NK-92 (cell line): Measurements from ENCODE around the gene RPF1.
"Not testable (repeated sequence)": the region's sequence is repeated elsewhere in the genome, so short reads cannot be mapped to it uniquely, and the experiment has no call there.

Experiments
- DNase-seq: peaks from one replicate; lab custom pipeline; 2025; ENCODE audit not compliant: unreplicated experiment; lab: John Stamatoyannopoulos, UW

The RPF1 gene

DNA sequence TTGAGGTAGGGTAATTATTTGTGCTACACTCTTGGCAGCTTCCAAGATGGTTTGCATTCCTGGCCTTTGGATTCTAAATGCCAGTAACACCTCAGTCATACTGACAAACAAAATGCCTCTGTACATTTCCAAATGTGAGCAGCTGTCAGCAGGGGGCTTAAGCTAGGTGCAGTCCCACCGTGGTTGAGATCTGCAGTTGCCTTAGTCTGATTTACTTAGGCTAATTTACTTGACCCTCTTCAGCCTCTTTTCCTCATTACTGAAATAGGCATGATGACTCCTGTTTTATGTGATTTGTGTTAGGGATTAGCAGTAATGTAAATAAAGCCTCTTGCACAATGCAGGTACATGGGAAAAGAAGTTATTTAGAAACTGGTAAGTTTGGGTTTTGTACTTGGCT is 13.7 kb downstream of the RPF1 start:
- DNase-seq, result no peak

DNA sequence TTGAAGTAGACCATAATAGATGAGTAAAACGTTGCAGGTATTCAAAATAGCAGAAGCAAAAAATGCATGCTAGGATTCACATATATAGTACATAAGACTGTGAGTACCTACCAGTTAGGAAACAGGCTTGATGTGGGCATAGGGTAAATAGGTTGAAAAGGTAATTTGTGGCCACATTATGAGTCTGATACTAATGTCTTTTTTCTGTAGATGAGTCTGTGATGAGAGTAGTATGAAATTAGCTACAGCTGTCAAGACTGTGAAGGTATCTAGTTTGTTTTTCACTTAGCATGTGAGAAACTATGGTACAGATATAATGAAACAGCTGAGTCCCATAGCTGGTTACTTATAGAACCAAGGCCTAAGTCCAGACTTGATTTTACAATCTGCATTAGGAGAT is 14.7 kb downstream of the RPF1 start:
- no peak for DNase-seq

DNA sequence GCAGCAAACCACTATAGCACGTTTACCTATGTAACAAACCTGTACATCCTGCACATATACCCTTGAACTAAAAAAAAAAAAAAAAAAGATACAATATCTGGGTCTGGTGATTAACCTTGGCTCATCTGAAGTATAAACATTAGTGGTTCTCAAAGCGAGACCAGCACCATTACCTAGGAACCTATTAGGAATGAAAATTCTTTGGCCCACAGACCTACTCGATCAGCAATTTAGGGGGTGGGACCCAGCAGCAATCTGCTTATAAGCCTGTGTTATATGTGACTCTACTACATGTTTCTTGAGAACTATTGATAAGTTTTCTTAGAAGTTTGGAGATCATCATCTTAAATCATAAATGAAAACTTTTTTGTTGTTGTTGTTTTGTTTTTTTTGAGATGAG is 17.4 kb downstream of the RPF1 start:
- no peak for DNase-seq

DNA sequence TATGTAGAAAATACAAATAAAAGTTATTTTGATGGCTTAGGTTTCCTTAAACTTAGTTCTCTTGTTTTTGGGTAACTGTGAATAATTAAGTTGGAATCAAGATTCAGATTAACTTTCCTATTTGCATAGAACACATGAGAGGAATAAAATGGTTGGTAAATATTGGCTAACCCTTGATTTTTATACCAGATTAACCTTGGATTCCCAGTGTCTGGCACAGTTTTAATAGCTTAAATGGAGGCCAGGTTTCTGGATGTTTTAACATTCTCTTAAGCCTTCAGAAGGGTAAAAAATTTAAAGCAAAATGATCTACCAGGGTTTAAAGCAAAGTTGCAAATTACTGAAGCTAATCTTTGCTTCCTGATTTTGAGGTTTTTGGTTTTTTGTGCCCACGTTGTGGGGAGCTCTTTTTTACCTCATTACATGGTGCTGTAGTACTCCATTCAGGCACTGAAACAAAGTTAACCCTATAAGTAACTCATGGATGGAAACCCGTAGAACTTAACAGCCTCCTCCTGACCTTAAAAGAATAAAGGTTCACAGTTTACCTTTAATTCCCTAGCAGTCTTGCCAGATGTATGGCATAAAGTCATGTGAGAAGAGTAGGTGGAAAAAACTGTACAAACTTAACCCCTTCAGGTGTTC is 18.7 kb downstream of the RPF1 start:
- DNase-seq, result no peak

DNA sequence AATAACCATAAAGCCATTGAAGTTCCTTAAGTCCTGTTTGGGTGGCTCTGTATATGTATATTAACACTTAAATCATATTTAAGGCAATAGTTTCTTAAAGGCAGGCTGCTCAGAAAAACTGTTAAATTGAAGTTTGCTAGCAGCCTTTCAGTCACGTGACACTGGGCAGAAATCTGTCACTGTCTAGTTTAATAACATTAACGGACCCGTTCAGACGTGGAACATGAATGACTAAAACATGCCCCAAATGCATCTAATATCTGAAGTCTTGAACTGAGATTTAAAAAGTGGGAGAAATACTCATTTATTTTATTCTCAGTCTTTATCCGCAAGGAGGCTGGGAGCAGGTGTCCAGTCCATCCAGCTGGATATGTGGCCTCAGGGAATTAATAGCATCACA is 23.9 kb downstream of the RPF1 start:
- DNase-seq, result no peak

GRCh38 chr1:84504580-84505492 is 25.8 kb downstream of the RPF1 start:
- no peak for DNase-seq

- no peak for DNase-seq
These were observed 26.5 kb downstream of the RPF1 start for GRCh38 chr1:84505493-84506001.

- peak; percentile 77 for DNase-seq
These were observed 27.1 kb downstream of the RPF1 start, which contains the start of the genes GNG5 and SPATA1 for GRCh38 chr1:84506002-84506728. Gene GNG5 (minus strand): TSS chr1:84506581. CDS start chr1:84506091, 490 bp downstream. Gene SPATA1 (plus strand): TSS chr1:84506386. CDS start chr1:84516360, 9,974 bp downstream.

DNA sequence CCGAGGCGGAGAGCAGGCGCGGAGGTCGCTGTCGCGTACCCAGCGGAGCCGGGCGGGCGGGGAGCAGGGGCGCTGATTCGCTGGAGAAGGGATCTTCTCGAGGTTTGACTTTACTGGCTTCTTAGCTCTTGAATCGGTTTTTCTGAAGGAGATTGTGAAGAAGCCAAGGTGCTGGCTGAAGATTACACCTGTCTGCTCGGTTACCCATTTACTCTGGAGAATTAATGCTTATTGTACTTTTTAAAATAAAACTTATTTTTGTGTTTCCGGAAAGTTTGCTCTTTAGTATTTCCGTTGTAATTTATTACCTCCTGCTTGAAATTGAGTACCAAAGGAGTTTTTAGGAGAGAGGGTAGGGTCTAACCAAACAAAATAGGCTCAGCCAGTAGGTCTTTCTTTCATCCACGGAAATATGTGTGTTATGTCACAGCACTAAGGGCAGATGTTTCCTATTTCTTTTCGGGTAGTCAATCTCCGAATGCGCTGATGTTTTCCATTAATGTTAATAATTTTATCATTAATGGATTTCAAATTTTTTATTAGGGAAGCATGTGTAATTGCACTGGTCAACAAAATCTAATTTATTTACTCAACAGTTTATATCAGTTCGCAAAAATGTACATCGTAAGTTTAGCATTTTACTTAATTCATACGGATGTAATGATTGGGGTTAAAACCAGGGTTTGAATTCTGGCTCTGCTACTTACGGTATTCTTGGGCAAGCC is 27.8 kb downstream of the RPF1 start:
- no peak for DNase-seq

GRCh38 chr1:84507887-84508286 is 28.8 kb downstream of the RPF1 start:
- not testable (repeated sequence) for DNase-seq

DNA sequence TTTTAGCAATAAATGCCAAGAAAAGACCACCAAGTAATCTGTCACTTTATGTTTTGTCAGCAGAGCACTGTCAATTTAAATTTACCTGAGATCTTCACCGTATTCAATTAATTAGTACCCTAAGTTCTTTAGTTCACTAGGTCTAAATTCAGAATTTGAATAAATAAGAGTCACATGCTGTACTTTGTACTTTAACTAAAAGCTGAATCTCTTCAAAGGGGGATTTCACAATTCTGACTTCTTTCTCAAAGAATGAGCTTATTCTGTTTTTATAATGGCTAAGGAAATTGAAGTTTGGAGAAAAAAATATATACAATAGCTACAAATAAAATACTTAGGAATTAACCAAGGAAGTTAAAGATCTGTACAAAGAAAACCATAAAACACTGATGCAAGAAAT is 29.4 kb downstream of the RPF1 start:
- no peak for DNase-seq

DNA sequence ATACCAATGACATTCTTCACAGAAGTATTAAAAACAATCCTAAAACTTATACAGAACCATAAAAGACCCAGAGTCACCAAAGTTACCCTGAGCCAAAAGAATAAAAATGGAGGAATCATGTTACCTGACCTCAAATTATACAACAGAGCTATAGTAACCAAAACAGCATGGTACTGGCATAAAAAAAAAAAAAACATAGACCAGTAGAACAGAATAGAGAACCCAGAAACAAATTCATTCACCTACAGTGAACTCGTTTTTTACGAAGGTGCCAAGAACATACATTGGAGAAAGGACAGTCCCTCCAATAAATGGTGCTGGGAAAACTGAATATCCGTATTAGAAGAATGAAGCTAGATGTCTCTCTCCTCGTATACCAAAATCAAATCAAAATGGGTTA is 30.0 kb downstream of the RPF1 start:
- DNase-seq, result no peak

GRCh38 chr1:84510165-84510564 is 31.1 kb downstream of the RPF1 start:
- DNase-seq, result no peak

DNA sequence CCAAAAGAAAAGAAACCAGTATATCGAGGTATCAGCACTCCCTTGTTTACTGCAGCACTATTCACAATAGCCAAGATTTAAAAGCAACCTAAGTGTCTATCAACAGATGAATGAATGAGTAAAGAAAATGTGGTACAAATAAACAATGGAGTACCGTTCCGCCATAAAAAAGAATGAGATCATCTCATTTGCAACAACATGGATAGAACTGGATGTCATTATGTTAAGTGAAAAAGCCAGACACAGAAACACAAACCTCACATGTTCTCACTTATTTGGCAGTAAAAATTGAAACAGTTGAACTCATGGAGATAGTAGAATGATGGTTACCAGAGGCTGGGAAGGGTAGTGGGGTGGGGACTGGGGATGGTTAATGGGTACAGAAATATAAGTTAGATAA is 31.6 kb downstream of the RPF1 start:
- DNase-seq, result no peak

DNA sequence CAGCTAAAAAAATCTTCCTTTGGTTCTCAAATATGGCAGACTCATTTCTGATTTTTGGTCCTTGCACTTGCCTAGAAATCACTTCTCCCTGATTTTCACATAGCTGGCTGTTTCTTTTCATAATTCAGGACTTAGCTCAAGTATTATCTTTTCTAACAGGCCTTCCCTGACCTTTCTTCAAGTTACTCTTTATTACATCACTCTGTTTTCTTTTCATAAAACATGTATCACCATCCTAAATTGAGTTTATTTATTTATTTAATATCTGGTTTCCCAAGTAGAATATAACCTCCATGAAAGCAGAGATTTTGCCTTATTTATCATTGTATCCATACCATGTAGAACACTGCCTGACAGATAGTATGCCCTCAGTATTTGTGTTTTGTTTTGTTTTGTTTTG is 45.5 kb downstream of the RPF1 start:
- no peak for DNase-seq

DNA sequence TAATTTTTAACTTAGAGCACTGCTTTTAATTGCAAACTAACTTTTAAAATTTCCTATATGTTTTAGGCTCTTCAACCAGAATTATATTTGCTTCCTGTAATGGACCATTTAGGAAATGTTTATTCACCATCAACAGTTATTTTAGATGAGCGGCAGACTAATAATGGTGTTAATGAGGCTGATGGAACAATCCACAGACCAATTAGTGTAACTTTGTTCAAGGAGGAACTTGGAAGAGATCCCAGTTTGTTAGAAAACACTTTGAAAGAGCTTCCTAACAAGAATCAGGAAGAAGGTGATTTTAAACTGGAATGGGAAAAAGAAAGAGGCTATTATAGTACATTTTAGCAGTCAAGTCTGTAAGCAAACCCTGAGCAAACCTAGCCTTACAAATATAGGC is 46.7 kb downstream of the RPF1 start:
- no peak for DNase-seq

DNA sequence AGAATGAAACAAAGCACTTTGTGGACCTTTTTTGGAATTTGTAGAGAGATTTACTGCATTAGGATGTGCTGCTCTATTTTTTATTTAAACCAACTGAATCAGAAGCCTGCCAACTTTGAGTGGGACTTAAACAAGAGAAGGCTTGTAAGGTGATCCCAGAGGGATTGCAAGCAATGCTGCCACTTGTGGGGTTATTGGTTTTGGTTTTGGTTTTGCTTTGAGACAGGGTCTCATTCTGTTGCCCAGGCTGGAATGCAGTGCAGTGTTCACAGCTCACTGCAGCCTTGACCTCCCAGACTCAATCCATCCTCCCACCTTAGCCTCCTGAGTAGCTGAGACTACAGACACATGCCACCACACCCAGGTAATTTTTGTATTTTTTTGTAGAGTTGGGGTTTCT is 59.5 kb downstream of the RPF1 start:
- DNase-seq, result no peak

GRCh38 chr1:84539972-84540371 is 60.9 kb downstream of the RPF1 start:
- DNase-seq, result no peak

GRCh38 chr1:84540759-84541158 is 61.7 kb downstream of the RPF1 start:
- DNase-seq, result no peak

- DNase-seq, result no peak
These were observed 62.6 kb downstream of the RPF1 start for GRCh38 chr1:84541679-84542078.
